GM12872 (cell line): ENCODE results near the gene CCDC112.

ENCODE experiments used
- CTCF ChIP-seq: IDR thresholded peaks from 3 replicates; pipeline ENCODE4 v1.5.1; 2011; ENCODE audit warnings: low read depth, mild to moderate bottlenecking, low read length, moderate library complexity; ENCODE audit not compliant: insufficient read depth

Gene CCDC112

GRCh38 chr5:115260248-115260647 lies 36.2 kb downstream of the CCDC112 start:
- no peak for TF ChIP-seq CTCF

GRCh38 chr5:115257981-115258380 lies 38.5 kb downstream of the CCDC112 start:
- no peak for TF ChIP-seq CTCF

GRCh38 chr5:115246361-115246991 lies 50.0 kb downstream of the CCDC112 start:
- TF ChIP-seq CTCF: peak; percentile 56

GRCh38 chr5:115243412-115243811 lies 53.0 kb downstream of the CCDC112 start:
- no peak for TF ChIP-seq CTCF

GRCh38 chr5:115241881-115242642 lies 54.4 kb downstream of the CCDC112 start:
- no peak for TF ChIP-seq CTCF

GRCh38 chr5:115237066-115237465 lies 59.4 kb downstream of the CCDC112 start:
- no peak for TF ChIP-seq CTCF

- no peak for TF ChIP-seq CTCF
These were observed 59.9 kb downstream of the CCDC112 start for GRCh38 chr5:115236599-115236998.
